Mesodermal cell (in vitro differentiated cells): ENCODE data around the gene NLRP6.
"Not testable (repeated sequence)": the region's sequence is repeated elsewhere in the genome, so short reads cannot be mapped to it uniquely, and the experiment has no call there.

ENCODE experiments used
- H3K27ac ChIP-seq: 2 replicates; pipeline ENCODE4 v1.7.0; 2013; ENCODE audit warnings: mild to moderate bottlenecking, low read depth, low read length, moderate library complexity; ENCODE audit not compliant: severe bottlenecking
- H3K36me3 ChIP-seq: 2 replicates; pipeline ENCODE4 v1.7.1; 2013; ENCODE audit warnings: mild to moderate bottlenecking, low read length, moderate library complexity; ENCODE audit not compliant: control insufficient read depth, insufficient read depth
- H3K4me1 ChIP-seq: one replicate; pipeline ENCODE4 v1.7.1; 2013; ENCODE audit warnings: mild to moderate bottlenecking, low read length; ENCODE audit not compliant: insufficient read depth, control insufficient read depth, poor library complexity, severe bottlenecking
- H3K4me3 ChIP-seq: 2 replicates; pipeline ENCODE4 v1.7.0; 2013; ENCODE audit warnings: low read length, control low read depth, mild to moderate bottlenecking; ENCODE audit not compliant: insufficient read depth, poor library complexity, severe bottlenecking; ENCODE audit errors: extremely low read depth
- H3K9me3 ChIP-seq: 2 replicates; pipeline ENCODE4 v1.7.1; 2013; ENCODE audit warnings: mild to moderate bottlenecking, low read length, moderate library complexity; ENCODE audit not compliant: control insufficient read depth
- WGBS, 2 experiments: methylation state at CpG; one replicate each; pipeline ENCODE4 v1.1.5; 2013; ENCODE audit warnings: missing lambda C conversion rate in 2 of 2; ENCODE audit not compliant: insufficient coverage in 2 of 2; 5-methylcytosine and 5-hydroxymethylcytosine counted together

The NLRP6 gene

GRCh38 chr11:282630-283360 lies 4.6 kb downstream of the NLRP6 start:
- no peak overlapping the region for H3K4me3 ChIP-seq
- no peak overlapping the region for H3K27ac ChIP-seq
- WGBS, 2 experiments = 90 to 92% methylated on average over 6 to 9 of the region's 13 CpGs
- H3K36me3 ChIP-seq = no peaks in the 10 kb centered on the region
- no peaks in the 10 kb centered on the region for H3K4me1 ChIP-seq
- no peaks in the 10 kb centered on the region for H3K9me3 ChIP-seq

DNA sequence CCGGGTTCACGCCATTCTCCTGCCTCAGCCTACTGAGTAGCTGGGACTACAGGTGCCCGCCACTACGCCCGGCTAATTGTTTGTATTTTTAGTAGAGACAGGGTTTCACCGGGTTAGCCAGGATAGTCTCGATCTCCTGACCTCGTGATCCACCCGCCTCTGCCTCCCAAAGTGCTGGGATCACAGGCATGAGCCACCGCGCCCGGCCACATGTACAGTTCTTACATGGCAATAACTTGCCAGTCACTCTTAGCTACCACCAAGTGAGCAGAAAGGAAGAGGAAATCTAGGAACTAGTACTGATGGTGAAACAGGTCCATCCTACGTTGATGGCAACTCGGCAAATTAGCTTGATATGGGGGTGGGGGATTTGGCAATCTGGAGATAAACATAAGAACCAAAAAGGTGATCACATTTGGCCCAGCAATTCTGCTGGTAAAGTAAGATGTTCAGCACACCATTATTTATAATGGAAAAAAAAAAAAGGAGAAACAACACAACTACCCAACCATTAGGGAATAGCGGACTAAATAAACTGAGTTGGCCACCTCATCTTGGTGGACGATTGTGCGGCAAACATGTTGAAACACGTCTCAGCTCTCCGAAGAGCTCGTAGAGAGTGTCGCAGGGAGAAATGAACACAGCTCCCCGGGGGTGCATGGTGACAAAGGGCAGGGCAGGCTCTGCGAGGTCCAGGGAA lies 5.3 kb downstream of the NLRP6 start:
- no peaks in the 10 kb centered on the region for H3K36me3 ChIP-seq
- WGBS, 2 experiments = 91% methylated on average over 11 to 16 of the region's 23 CpGs

GRCh38 chr11:284105-285020 lies 6.2 kb downstream of the NLRP6 start:
- Histone ChIP-seq H3K36me3 (no peaks in the 10 kb centered on the region), H3K4me3 (no peak overlapping the region), H3K27ac (no peak overlapping the region), H3K9me3 (no peaks in the 10 kb centered on the region), H3K4me1 (peaks cover 1% of the 10 kb centered on the region)
- WGBS, 2 experiments = 91 to 93% methylated on average over 21 to 23 of the region's 24 CpGs

More for the DNA sequence above, 5.3 kb downstream of the NLRP6 start:
- no peaks in the 10 kb centered on the region for H3K4me1 ChIP-seq
- no peaks in the 10 kb centered on the region for H3K9me3 ChIP-seq
- no peak overlapping the region for H3K4me3 ChIP-seq
- no peak overlapping the region for H3K27ac ChIP-seq

GRCh38 chr11:285021-285893 lies 7.0 kb downstream of the NLRP6 start:
- H3K4me1 ChIP-seq = peaks cover 4% of the 10 kb centered on the region
- 82 to 90% methylated on average over 19 to 26 of the region's 29 CpGs for WGBS, 2 experiments
- H3K36me3 ChIP-seq = no peaks in the 10 kb centered on the region
- no peak overlapping the region for H3K27ac ChIP-seq
- H3K9me3 ChIP-seq = no peaks in the 10 kb centered on the region
- H3K4me3 ChIP-seq = no peak overlapping the region

- H3K9me3 ChIP-seq = no peaks in the 10 kb centered on the region
- H3K36me3 ChIP-seq = no peaks in the 10 kb centered on the region
- H3K27ac ChIP-seq = no peak overlapping the region
- H3K4me1 ChIP-seq = peaks cover 5% of the 10 kb centered on the region
- H3K4me3 ChIP-seq = no peak overlapping the region
- WGBS, 2 experiments = 89 to 100% methylated on average over 2 to 8 of the region's 8 CpGs
Observed at GRCh38 chr11:285894-286220, 7.7 kb downstream of the NLRP6 start.

GRCh38 chr11:286977-287820 lies 9.0 kb downstream of the NLRP6 start:
- not testable (repeated sequence) for H3K36me3 ChIP-seq, H3K4me3 ChIP-seq, H3K27ac ChIP-seq, H3K4me1 ChIP-seq, H3K9me3 ChIP-seq
- 90 to 93% methylated on average over 22 to 23 of the region's 27 CpGs for WGBS, 2 experiments

- peak overlapping the region; percentile 54 for H3K4me3 ChIP-seq
- peaks cover 9% of the 10 kb centered on the region for H3K4me1 ChIP-seq
- 39 to 45% methylated on average over 24 to 36 of the region's 41 CpGs for WGBS, 2 experiments
- H3K36me3 ChIP-seq = peaks cover 9% of the 10 kb centered on the region
- no peak overlapping the region for H3K27ac ChIP-seq
- H3K9me3 ChIP-seq = no peaks in the 10 kb centered on the region
Observed at GRCh38 chr11:287821-288477, 9.7 kb downstream of the NLRP6 start.

DNA sequence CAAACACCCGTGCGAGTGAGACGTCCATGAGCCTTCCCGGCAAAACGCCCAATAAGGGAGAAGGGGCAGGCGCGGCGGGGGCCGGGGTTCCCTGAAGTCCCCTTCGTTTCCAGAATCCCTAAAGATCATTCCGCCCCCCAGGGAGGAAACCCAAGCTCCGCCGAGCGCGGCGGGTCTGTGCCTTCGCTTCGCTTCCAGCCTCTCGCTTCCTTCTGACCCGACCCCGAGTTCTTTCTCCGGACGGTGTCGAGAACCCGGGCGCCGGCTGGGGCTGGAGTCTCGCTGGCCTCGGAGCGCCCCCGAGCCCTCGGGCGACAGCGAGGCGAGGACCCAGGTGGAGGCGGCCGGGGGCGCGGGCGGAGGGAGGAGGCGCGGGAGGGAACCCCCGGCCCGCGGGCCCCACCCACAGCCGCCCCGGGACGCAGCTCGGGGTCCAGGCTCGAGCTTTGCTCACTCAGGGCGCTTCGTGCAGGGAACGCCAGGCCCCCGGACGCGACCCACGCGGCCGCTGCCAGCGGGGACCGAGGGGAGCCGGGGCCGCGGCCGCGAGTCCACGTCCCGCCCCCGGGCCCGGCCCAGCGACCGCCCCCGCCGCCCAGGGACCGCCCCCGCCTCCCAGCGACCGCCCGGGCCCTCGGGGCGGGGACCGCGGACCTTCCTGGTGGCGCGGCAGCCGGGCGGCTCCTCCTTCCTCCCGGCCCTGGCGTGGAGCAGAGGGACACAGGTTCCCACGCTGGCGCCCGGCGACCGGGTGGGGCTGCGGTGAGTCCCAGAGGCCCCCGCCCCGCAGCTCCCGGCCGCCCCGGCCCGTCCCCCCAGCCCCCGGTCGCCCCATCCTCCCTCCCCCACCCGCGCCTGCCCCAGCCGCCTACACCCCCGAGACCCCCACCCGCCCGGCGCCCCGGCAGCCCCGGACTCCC lies 10.5 kb downstream of the NLRP6 start, which contains the start of gene PGGHG:
PGGHG (plus strand) TSS at position 649 of the 920 bp plus-strand sequence. CDS start 691 bp downstream, outside the sequence.
- H3K4me3 ChIP-seq = peak within 1 kb of the TSS; percentile 54
- peaks cover 9% of the 10 kb centered on the region for H3K4me1 ChIP-seq
- no peaks in the 10 kb centered on the region for H3K9me3 ChIP-seq
- H3K36me3 ChIP-seq = peaks cover 10% of the 10 kb centered on the region
- no peak within 1 kb of the TSS for H3K27ac ChIP-seq
- 0 to 1% methylated on average over 48 to 87 of the region's 112 CpGs for WGBS, 2 experiments
